Neuronal stem cell (in vitro differentiated cells): ENCODE results near the gene NEK11.

Source experiments
- DNase-seq: peaks from one replicate; pipeline ENCODE4 v3.0.0-alpha.2; 2013; ENCODE audit warnings: low spot score
- H2AFZ ChIP-seq: one replicate; pipeline ENCODE4 v1.6.1; 2013; ENCODE audit warnings: mild to moderate bottlenecking, low read length, inconsistent platforms
- H2AK5ac ChIP-seq: 2 replicates; pipeline ENCODE4 v1.6.1; 2013; ENCODE audit warnings: low read depth, mild to moderate bottlenecking, inconsistent platforms, low read length, moderate library complexity, mixed read lengths
- H2BK120ac ChIP-seq: 2 replicates; pipeline ENCODE4 v1.6.1; 2013; ENCODE audit warnings: low read depth, mild to moderate bottlenecking, inconsistent platforms, low read length, moderate library complexity, mixed read lengths
- H2BK12ac ChIP-seq: one replicate; pipeline ENCODE4 v1.6.1; 2013; ENCODE audit warnings: low read length, inconsistent platforms
- H2BK15ac ChIP-seq: 2 replicates; pipeline ENCODE4 v1.6.1; 2013; ENCODE audit warnings: mild to moderate bottlenecking, low read length, inconsistent platforms, mixed read lengths
- H2BK5ac ChIP-seq: one replicate; pipeline ENCODE4 v1.6.1; 2013; ENCODE audit warnings: inconsistent platforms, mild to moderate bottlenecking, low read length, moderate library complexity
- H3K14ac ChIP-seq: one replicate; pipeline ENCODE4 v1.6.1; 2013; ENCODE audit warnings: low read length, inconsistent platforms
- H3K18ac ChIP-seq: 2 replicates; pipeline ENCODE4 v1.6.1; 2013; ENCODE audit warnings: low read length, inconsistent platforms
- H3K23ac ChIP-seq: 2 replicates; pipeline ENCODE4 v1.6.1; 2013; ENCODE audit warnings: low read depth, mild to moderate bottlenecking, mixed read lengths, low read length, inconsistent platforms; ENCODE audit not compliant: poor library complexity
- H3K27ac ChIP-seq: replicated peaks from 3 replicates; pipeline ENCODE4 v1.5.1; 2013; ENCODE audit warnings: low read length, inconsistent platforms
- H3K27me3 ChIP-seq, 3 experiments: 2 replicates each; pipeline ENCODE4 v1.6.1; 2013; ENCODE audit warnings: low read length in 3 of 3, mild to moderate bottlenecking in 2 of 3, inconsistent platforms in 1 of 3, low read depth in 1 of 3, mixed read lengths in 1 of 3, moderate library complexity in 1 of 3; ENCODE audit not compliant: control insufficient read depth in 3 of 3, insufficient read depth in 3 of 3
- H3K36me3 ChIP-seq, 2 donors: replicated peaks in 1 of 2; 2 replicates each; pipeline ENCODE4 v1.6.1; 2013; ENCODE audit warnings: low read length in 2 of 2; ENCODE audit not compliant: control insufficient read depth in 2 of 2, insufficient read depth in 2 of 2
- H3K4ac ChIP-seq: 2 replicates; pipeline ENCODE4 v1.6.1; 2013; ENCODE audit warnings: inconsistent platforms, mild to moderate bottlenecking, low read length, moderate library complexity
- H3K4me1 ChIP-seq, 2 donors: 1 replicate in 1 of 2; 2 replicates in 1 of 2; pipeline ENCODE4 v1.6.1; 2013; ENCODE audit warnings: low read length in 2 of 2, low read depth in 1 of 2; ENCODE audit not compliant: control insufficient read depth in 2 of 2, insufficient read depth in 1 of 2
- H3K4me2 ChIP-seq: one replicate; pipeline ENCODE4 v1.6.1; 2013; ENCODE audit warnings: mild to moderate bottlenecking, low read length, inconsistent platforms; ENCODE audit not compliant: insufficient read depth, poor library complexity, severe bottlenecking
- H3K4me3 ChIP-seq, 2 donors: 2 replicates each; pipeline ENCODE4 v1.5.1; 2013; ENCODE audit warnings: low read length in 2 of 2, mild to moderate bottlenecking in 2 of 2, inconsistent platforms in 1 of 2, moderate library complexity in 1 of 2
- H3K79me1 ChIP-seq: one replicate; pipeline ENCODE4 v1.6.1; 2013; ENCODE audit warnings: low read depth, mild to moderate bottlenecking, inconsistent platforms, low read length, moderate library complexity
- H3K9ac ChIP-seq: one replicate; pipeline ENCODE4 v1.6.1; 2013; ENCODE audit warnings: mild to moderate bottlenecking, low read depth, low read length, inconsistent platforms; ENCODE audit not compliant: poor library complexity
- H3K9me3 ChIP-seq, 2 donors: replicated peaks in 1 of 2; 2 replicates each; pipeline versions ENCODE3 to v1.6.1; 2013; ENCODE audit warnings: low read length in 2 of 2, mild to moderate bottlenecking in 2 of 2, inconsistent platforms in 1 of 2, low read depth in 1 of 2, mixed read lengths in 1 of 2, moderate library complexity in 1 of 2; ENCODE audit not compliant: control insufficient read depth in 2 of 2, insufficient read depth in 1 of 2
- H4K8ac ChIP-seq: one replicate; pipeline ENCODE4 v1.6.1; 2013; ENCODE audit warnings: low read depth, mild to moderate bottlenecking, inconsistent platforms, low read length, moderate library complexity
- H4K91ac ChIP-seq: one replicate; pipeline ENCODE4 v1.6.1; 2013; ENCODE audit warnings: low read length, low read depth, mild to moderate bottlenecking, inconsistent platforms; ENCODE audit not compliant: poor library complexity
- WGBS, 2 donors: extraction: QIAGEN DNeasy Blood & Tissue Kit; methylation state at CpG; one replicate each; pipeline ENCODE4 v1.1.7; 2013; ENCODE audit warnings: missing lambda C conversion rate in 2 of 2, mixed read lengths in 1 of 2; ENCODE audit not compliant: insufficient read length in 2 of 2, insufficient replicate concordance in 1 of 2; ENCODE audit errors: extremely low coverage in 2 of 2; 5-methylcytosine and 5-hydroxymethylcytosine counted together

The NEK11 gene

GRCh38 chr3:131282379-131282778 lies 255.7 kb downstream of the NEK11 start:
- Histone ChIP-seq H3K27me3 (peaks cover 0 to 7% (median 0%) of the 10 kb centered on the region in 3 experiments), H3K36me3 (no peaks in the 10 kb centered on the region), H2BK120ac (no peak overlapping the region), H3K4me2 (no peak overlapping the region), H3K79me1 (no peaks in the 10 kb centered on the region), H3K23ac (no peak overlapping the region), H3K14ac (no peak overlapping the region), H2AK5ac (no peak overlapping the region), H2BK12ac (no peak overlapping the region), H2AFZ (no peak overlapping the region), H3K4me1 (peaks cover 0 to 4% of the 10 kb centered on the region in 2 donors), H2BK5ac (no peak overlapping the region), H3K27ac (no peak overlapping the region), H3K9me3 (no peaks in the 10 kb centered on the region), H3K18ac (no peak overlapping the region), H3K9ac (no peak overlapping the region), H2BK15ac (no peak overlapping the region), H3K4me3 (no peak overlapping the region), H4K91ac (no peak overlapping the region), H3K4ac (no peak overlapping the region), H4K8ac (no peak overlapping the region)
- WGBS, 2 donors, result no CpG with 5 or more reads among the region's 2 CpGs
- no peak for DNase-seq

- H3K4me2 ChIP-seq, result no peak overlapping the region
- H3K4me3 ChIP-seq, result no peak overlapping the region
- whole genome bisulfite sequencing, 2 donors, result no CpG with 5 or more reads among the region's 1 CpG
- no peak overlapping the region for H4K91ac ChIP-seq
- H2BK12ac ChIP-seq, result no peak overlapping the region
- no peak overlapping the region for H2AK5ac ChIP-seq
- H3K23ac ChIP-seq, result no peak overlapping the region
- no peak overlapping the region for H3K27ac ChIP-seq
- H3K9ac ChIP-seq, result no peak overlapping the region
- H4K8ac ChIP-seq, result no peak overlapping the region
- H3K79me1 ChIP-seq, result no peaks in the 10 kb centered on the region
- DNase-seq, result no peak
- H3K4me1 ChIP-seq, result peaks cover 0 to 4% of the 10 kb centered on the region in 2 donors
- H2BK15ac ChIP-seq, result no peak overlapping the region
- no peak overlapping the region for H3K4ac ChIP-seq
- peaks cover 0 to 7% (median 0%) of the 10 kb centered on the region in 3 experiments for H3K27me3 ChIP-seq
- no peak overlapping the region for H3K14ac ChIP-seq
- no peaks in the 10 kb centered on the region for H3K9me3 ChIP-seq
- H2BK120ac ChIP-seq, result no peak overlapping the region
- H2AFZ ChIP-seq, result no peak overlapping the region
- no peaks in the 10 kb centered on the region for H3K36me3 ChIP-seq
- H2BK5ac ChIP-seq, result no peak overlapping the region
- no peak overlapping the region for H3K18ac ChIP-seq
These were observed 256.3 kb downstream of the NEK11 start for GRCh38 chr3:131282967-131283366.

GRCh38 chr3:131283862-131284261 lies 257.2 kb downstream of the NEK11 start:
- no peak overlapping the region for H3K4me3 ChIP-seq
- H4K91ac ChIP-seq, result no peak overlapping the region
- no peak overlapping the region for H3K9ac ChIP-seq
- no peak overlapping the region for H2BK12ac ChIP-seq
- H3K4me1 ChIP-seq, result peaks cover 0 to 4% of the 10 kb centered on the region in 2 donors
- H2BK120ac ChIP-seq, result no peak overlapping the region
- no peak for DNase-seq
- H3K36me3 ChIP-seq, result no peaks in the 10 kb centered on the region
- H2BK15ac ChIP-seq, result no peak overlapping the region
- H4K8ac ChIP-seq, result no peak overlapping the region
- H2AFZ ChIP-seq, result no peak overlapping the region
- H3K27ac ChIP-seq, result no peak overlapping the region
- H3K27me3 ChIP-seq, result peaks cover 0 to 7% (median 0%) of the 10 kb centered on the region in 3 experiments
- H3K18ac ChIP-seq, result no peak overlapping the region
- no peaks in the 10 kb centered on the region for H3K9me3 ChIP-seq
- H3K23ac ChIP-seq, result no peak overlapping the region
- H3K14ac ChIP-seq, result no peak overlapping the region
- H3K79me1 ChIP-seq, result no peaks in the 10 kb centered on the region
- H2BK5ac ChIP-seq, result no peak overlapping the region
- no peak overlapping the region for H3K4ac ChIP-seq
- no peak overlapping the region for H3K4me2 ChIP-seq
- no CpG with 5 or more reads among the region's 3 CpGs for WGBS, 2 donors
- no peak overlapping the region for H2AK5ac ChIP-seq

GRCh38 chr3:131284302-131284701 lies 257.6 kb downstream of the NEK11 start:
- WGBS, 2 donors, result no CpG with 5 or more reads among the region's 1 CpG
- peaks cover 0 to 7% (median 0%) of the 10 kb centered on the region in 3 experiments for H3K27me3 ChIP-seq
- H3K4ac ChIP-seq, result no peak overlapping the region

More at GRCh38 chr3:131284302-131284701, 257.6 kb downstream of the NEK11 start:
- no peak overlapping the region for H2BK5ac ChIP-seq
- H3K14ac ChIP-seq, result no peak overlapping the region
- no peak overlapping the region for H3K9ac ChIP-seq
- no peak overlapping the region for H2BK12ac ChIP-seq
- H3K4me2 ChIP-seq, result no peak overlapping the region
- H4K91ac ChIP-seq, result no peak overlapping the region
- no peaks in the 10 kb centered on the region for H3K9me3 ChIP-seq
- no peak overlapping the region for H3K27ac ChIP-seq
- H2AFZ ChIP-seq, result no peak overlapping the region
- H3K4me1 ChIP-seq, result peaks cover 0 to 4% of the 10 kb centered on the region in 2 donors
- H3K79me1 ChIP-seq, result no peaks in the 10 kb centered on the region
- H3K4me3 ChIP-seq, result no peak overlapping the region
- no peak overlapping the region for H2BK120ac ChIP-seq
- H3K23ac ChIP-seq, result no peak overlapping the region
- H3K18ac ChIP-seq, result no peak overlapping the region
- H2AK5ac ChIP-seq, result no peak overlapping the region
- H2BK15ac ChIP-seq, result no peak overlapping the region
- DNase-seq, result no peak
- H4K8ac ChIP-seq, result no peak overlapping the region
- no peaks in the 10 kb centered on the region for H3K36me3 ChIP-seq
